Endometrial microvascular endothelial cells (primary cell): Measurements from ENCODE around the gene MACO1. TPM values are rescaled to one million over a fixed set of nuclear protein-coding genes. Genes with fewer than 3 reads are reported as not detected.
"Not testable (repeated sequence)": the region's sequence is repeated elsewhere in the genome, so short reads cannot be mapped to it uniquely, and the experiment has no call there.

Source experiments
- in situ Hi-C: cut with HindIII; loops from 2 replicates; pipeline ENCODE4 v1.10.0; 2017; ENCODE audit warnings: low sequenced_read_pairs, low pct_unique_long_range_greater_than_20kb; ENCODE audit errors: inconsistent ontology term
- total RNA-seq: library from RNA; depleted of rRNA; stranded (reverse); fragments of >200 nt; gene quantifications from one replicate; pipeline ENCODE4 v1.2.3, GENCODE V29; 2015; ENCODE audit errors: inconsistent ontology term

Gene MACO1
- total RNA-seq, 1 donor from 2014 or later = 15.0 TPM

DNA sequence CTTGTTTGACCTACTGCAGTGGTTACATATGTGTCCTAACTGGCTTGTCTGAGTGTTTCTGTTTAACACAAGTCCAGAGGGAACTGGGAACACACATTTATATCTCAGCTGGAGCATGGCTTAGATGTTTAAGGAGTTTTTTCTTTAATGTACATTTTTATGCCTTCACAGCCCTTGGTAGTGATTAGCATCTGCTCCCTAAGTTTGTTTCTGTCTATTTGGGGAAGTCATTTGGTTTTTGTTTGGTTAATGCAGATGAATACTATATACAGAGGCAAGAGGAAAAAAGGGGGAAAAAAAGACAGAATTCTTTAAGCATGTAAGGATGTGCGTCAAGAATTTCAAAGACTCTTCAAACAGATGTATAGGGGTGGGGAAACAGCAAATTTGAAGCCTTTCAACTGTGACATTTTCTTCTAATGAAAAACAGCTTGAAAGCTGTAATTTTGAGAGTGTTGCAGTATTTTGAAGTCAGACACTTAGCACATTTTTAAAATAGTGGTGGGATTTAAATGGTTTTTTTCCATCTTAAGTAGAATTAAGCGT is 15.4 kb downstream of the MACO1 start:
- in situ Hi-C loops = no loop called here

DNA sequence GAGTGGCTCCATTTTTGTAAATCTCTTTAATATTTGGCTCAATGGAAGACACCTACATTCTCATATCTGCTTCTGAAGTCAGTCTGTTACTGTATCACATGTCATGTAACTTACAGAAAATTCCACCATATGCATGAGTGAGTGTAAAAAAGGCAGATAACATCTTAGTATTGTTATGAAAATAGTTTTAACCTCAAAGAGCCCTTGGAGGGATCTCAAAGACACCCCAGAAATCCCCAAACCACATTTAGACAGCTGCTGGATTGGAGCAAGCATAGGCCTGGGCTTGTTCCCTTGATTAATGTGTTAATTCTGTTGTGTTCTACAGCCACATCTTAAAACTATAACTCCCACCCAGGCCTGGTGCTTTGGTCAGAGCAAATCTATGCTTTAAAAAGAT is 16.9 kb downstream of the MACO1 start:
- in situ Hi-C loops = no loop called here

GRCh38 chr1:25450891-25451290 is 20.2 kb downstream of the MACO1 start:
- in situ Hi-C loops = no loop called here

DNA sequence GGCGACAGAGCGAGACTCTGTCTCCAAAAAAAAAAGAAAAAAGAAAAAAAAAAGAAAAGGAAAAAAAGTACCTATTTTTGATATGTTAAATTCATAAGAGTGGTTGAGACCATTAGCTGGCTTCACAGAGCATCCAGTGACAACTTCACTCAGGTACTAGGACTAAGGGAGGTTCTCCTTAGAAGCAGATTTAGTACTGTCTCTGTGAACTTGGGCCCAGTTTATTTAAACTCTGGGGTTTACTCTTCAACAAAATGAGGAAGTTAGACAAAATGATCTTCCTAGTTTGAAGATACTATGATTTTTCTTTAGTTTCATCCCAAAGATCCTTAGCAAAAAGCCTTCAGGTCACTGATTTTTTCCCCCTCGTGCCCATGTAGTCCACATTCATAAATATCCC is 21.2 kb downstream of the MACO1 start:
- in situ Hi-C loops = no loop called here

DNA sequence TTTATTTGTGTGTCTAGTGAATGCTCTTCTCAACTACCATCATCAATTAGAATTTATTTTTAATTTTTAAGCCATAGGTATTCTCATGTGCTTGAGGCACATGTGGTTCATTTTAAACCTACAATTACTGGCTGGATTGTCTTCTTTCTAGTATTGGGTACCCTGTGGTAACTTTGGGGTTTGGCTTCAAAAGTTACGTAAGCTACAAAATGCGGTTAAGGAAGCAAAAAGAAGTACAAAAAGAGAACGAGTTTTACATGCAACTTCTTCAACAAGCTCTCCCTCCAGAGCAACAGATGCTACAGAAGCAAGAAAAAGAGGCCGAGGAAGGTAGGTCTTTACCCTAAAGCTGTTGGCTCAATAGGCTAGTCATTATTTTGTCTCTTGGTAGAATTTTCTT is 25.8 kb downstream of the MACO1 start:
- in situ Hi-C loops = no loop called here

GRCh38 chr1:25458541-25459298 is 28.0 kb downstream of the MACO1 start:
- in situ Hi-C loops = no loop called here

DNA sequence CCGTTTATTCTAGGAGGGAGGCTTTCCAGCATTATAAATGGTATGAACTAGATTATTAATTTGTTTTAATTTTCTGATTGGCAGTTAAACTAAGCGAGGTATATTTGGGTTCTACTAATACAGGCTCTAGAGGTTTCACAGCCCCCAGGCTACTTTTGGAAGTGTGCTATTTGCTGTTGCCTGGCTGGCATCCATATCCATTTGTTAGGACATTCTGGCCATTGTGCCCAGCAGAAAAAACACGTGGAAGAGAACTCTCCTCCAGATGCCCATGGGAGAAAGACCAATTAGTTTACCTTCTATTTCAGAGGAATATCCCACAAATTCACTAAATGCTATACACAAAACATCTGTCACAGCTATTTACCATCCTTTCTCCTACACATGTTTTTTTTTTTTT is 29.3 kb downstream of the MACO1 start:
- in situ Hi-C loops = no loop called here

- in situ Hi-C loops = not testable (repeated sequence)
These were observed 30.1 kb downstream of the MACO1 start for GRCh38 chr1:25460816-25461215.

GRCh38 chr1:25461849-25462248 is 31.2 kb downstream of the MACO1 start:
- in situ Hi-C loops = no loop called here

- in situ Hi-C loops = no loop called here
These were observed 32.0 kb downstream of the MACO1 start for GRCh38 chr1:25462732-25463131.

DNA sequence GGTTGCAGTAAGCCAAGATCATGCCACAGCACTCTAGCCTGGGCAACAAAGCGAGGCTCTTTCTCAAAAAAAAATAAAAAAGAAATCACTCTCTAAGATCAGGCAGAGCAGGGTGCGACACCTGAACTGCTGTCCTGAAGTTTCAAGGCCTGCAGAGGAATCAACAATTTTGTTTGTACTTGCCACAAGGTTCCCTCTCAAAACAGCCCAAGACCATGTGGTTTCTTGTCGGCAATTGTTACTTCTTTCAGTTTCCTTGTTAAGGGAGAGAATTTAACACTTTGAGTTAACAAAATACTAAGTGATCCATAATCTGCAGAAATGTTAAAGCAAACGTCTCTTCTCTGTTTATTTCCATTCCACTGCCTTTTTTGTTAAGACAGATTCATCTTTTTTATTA is 36.5 kb downstream of the MACO1 start:
- in situ Hi-C loops = no loop called here

GRCh38 chr1:25467616-25468015 is 36.9 kb downstream of the MACO1 start:
- in situ Hi-C loops = no loop called here

DNA sequence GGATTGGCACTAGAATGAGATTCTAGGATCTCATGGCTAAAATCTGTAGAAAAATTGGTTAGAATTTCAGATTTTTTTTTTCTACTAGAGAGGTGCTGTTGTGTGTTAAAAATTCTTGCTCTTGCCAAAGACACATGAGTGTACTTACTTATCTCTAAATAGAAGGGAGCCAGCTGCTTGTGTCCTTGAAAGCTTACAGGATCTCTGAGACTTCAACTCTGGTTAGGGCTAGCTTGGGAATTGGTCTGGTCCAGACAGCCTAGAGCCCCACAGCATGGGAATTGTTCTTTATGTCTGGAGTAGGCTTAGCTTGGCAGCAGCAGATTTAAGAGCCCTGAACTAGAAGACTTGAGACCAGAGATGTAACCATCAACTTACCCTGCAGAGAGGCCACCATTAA is 37.3 kb downstream of the MACO1 start:
- in situ Hi-C loops = no loop called here

GRCh38 chr1:25469177-25469576 is 38.5 kb downstream of the MACO1 start:
- in situ Hi-C loops = no loop called here

DNA sequence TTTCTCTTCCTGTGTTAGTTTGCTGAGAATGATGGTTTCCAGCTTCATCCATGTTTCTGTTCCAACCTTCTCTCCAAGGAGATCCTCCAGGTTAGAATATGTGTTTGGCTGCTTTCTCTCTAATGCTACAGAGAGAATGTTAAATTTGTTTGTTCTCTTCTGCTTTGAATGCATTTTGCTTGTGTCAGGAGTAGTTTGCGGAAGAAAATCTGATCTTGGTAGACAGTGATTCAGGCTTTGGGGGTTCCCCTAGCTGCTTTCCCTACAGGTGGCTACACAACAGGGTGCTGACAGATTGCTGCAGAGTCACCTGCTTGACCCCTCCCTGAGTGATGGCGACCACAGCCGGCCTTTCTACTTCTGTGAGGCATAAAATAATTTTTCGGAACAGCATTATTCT is 41.8 kb downstream of the MACO1 start:
- in situ Hi-C loops = no loop called here

DNA sequence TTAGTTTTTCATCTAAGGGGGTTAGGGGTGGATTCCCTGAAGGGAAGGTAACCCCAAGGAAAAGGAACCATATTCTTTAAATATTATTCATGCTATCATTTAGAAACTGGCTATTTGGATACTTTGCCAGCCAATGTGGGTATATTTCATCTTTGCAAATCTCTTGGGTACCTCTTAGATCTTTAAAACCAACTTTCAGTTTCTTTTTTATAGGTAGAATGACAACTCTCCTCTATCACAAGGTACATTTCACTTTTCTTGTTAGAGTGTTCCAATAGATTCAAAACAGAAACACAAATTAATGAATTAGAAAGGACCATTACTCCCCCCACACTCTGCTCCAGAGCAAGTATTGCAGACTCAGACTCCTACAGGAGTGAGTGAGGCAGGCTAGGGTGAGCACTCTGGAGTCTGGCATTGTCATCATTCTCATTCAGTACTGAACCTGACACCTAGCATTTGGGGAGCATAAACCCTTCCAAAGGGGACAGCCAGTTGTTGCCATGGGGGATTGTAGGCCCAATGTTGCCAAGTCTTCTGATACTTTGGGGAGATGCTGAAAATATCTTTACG is 43.0 kb downstream of the MACO1 start:
- in situ Hi-C loops = no loop called here

DNA sequence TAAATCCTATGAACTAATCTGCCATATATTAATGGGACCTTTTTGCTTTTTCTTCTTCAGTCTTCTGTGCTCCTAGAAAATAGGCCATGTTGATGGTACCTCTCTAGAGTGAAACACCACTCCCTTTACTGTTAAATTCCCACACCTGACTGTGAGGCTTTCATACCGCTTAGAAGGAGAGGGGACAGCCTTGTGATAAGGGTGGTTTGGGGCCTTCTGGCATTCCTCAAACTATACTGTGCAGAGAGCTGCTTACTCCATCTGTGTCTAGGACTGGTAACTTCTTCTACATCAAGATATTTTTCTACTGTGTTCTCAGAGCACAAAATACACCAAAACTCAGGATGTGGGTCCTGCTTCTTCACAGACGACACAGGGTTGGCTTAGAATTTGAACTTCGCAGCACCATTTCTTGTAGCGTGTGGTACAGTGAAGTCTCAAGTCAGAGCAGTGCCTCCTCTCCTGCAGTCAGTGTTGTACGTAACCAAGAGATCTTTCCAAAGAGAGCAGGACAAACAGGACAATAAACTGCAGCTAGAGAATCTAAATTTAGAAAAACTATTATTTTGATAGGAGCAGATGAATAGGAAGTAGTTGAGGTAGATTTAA is 43.8 kb downstream of the MACO1 start:
- in situ Hi-C loops = no loop called here

- in situ Hi-C loops = no loop called here
These were observed 45.7 kb downstream of the MACO1 start for GRCh38 chr1:25476186-25477097.

DNA sequence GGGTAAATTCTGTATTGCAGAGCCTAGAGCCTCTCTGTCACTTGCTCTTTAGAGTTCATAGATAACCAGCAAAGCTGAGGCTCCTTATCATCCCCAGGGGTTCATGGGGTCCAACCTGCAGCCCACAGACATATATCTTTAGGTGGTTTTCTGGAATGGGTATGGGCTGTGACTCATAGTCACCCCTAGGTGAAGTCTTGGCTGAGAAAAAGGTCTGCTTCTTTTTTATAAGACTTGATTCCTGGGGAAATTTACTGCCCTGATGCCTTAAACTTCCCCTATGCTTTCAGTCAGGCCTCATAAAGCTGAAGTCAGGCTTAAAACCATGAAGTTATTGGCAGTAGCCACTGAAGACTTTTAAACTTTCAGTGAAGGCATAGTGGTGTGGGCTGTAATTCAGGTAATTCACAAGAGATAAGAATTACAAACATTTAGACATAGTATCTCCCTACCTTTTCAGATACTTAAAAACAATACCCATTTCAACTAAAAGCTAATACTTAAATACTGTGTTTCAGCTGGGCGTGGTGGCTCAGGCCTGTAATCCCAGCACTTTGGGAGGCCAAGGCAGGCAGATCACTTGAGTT is 46.8 kb downstream of the MACO1 start:
- in situ Hi-C loops = no loop called here
